Tibial nerve (tissue), 4 donors: ENCODE measurements around the gene TBL1XR1. TPM values are rescaled to one million over a fixed set of nuclear protein-coding genes. Genes with fewer than 3 reads are reported as not detected.

Experiments used
- DNase-seq, 2 donors: peaks; one replicate each; pipeline ENCODE4 v3.0.0-alpha.2; 2019; ENCODE audit warnings: low spot score in 2 of 2
- H3K27ac ChIP-seq, 4 donors: fragments of 200-600 bp; sonication (generic) in 3 of 4; one replicate each; pipeline ENCODE4 v1.5.1; 2017 to 2019; ENCODE audit warnings: mild to moderate bottlenecking in 1 of 4
- H3K27me3 ChIP-seq, 2 donors: fragments of 200-600 bp; sonication (generic) in 1 of 2; one replicate each; pipeline versions ENCODE4 v1.5.1 to v1.6.0; 2017 to 2019
- H3K36me3 ChIP-seq, 3 donors: fragments of 200-600 bp; sonication (generic); one replicate each; pipeline ENCODE4 v1.5.1; 2018 to 2019
- H3K4me1 ChIP-seq, 4 donors: fragments of 200-600 bp; sonication (generic) in 3 of 4; one replicate each; pipeline ENCODE4 v1.5.1; 2017 to 2019
- H3K4me3 ChIP-seq, 4 donors: fragments of 200-600 bp; sonication (generic) in 3 of 4; one replicate each; pipeline ENCODE4 v1.5.1; 2017 to 2019; ENCODE audit warnings: mild to moderate bottlenecking in 1 of 4, moderate library complexity in 1 of 4
- H3K9me3 ChIP-seq, 4 donors: fragments of 200-600 bp; sonication (generic) in 3 of 4; one replicate each; pipeline ENCODE4 v1.5.1; 2017 to 2019
- CTCF ChIP-seq, 5 experiments: fragments of 200-600 bp in 3 of 5; fragments of 450-650 bp in 2 of 5; sonication (generic) in 3 of 5; IDR thresholded peaks; one replicate each; pipeline ENCODE4 v1.5.1; 2016 to 2019; ENCODE audit warnings: antibody characterized with exemption in 5 of 5, mild to moderate bottlenecking in 3 of 5, moderate library complexity in 2 of 5
- EP300 ChIP-seq, 2 donors: sonication (generic); formaldehyde crosslinking; IDR thresholded peaks; one replicate each; pipeline ENCODE4 v1.6.1; 2017; ENCODE audit warnings: antibody characterized with exemption in 2 of 2, mild to moderate bottlenecking in 1 of 2
- POLR2A ChIP-seq, 2 donors: fragments of 450-650 bp; IDR thresholded peaks; one replicate each; pipeline ENCODE4 v1.6.1; 2017; ENCODE audit warnings: antibody characterized with exemption in 2 of 2, mild to moderate bottlenecking in 2 of 2, moderate library complexity in 2 of 2
- WGBS, 2 donors: methylation state at CpG; one replicate each; pipeline ENCODE4 v1.1.5; 2018; 5-methylcytosine and 5-hydroxymethylcytosine counted together
- total RNA-seq, 4 donors: library from RNA; depleted of rRNA; stranded (reverse); fragments of >200 nt; gene quantifications; one replicate each; pipeline ENCODE4 v1.1.0, GENCODE V29; 2016

TBL1XR1 gene
- total RNA-seq, 4 donors from 2014 or later: 57.1 to 66.3 (median 62.8) TPM

- 95 to 97% methylated on average over 18 to 23 of the region's 25 CpGs for WGBS, 2 donors
These were observed 31.4 kb upstream of the TBL1XR1 start for GRCh38 chr3:177228601-177229190.

GRCh38 chr3:177224414-177224813, 27.1 kb upstream of the TBL1XR1 start:
- TF ChIP-seq EP300 (IDR thresholded peaks at IDR 0.05) (no peak), POLR2A (IDR thresholded peaks at IDR 0.05) (no peak), CTCF (IDR thresholded peaks at IDR 0.05) (no peak)
- Histone ChIP-seq H3K4me1 (no peaks in the 10 kb centered on the region), H3K4me3 (no peak overlapping the region), H3K27me3 (no peaks in the 10 kb centered on the region), H3K36me3 (no peaks in the 10 kb centered on the region), H3K9me3 (peaks cover 0 to 6% (median 0%) of the 10 kb centered on the region in 4 donors), H3K27ac (no peak overlapping the region)
- no peak for DNase-seq

More at GRCh38 chr3:177228601-177229190, 31.4 kb upstream of the TBL1XR1 start:
- DNase-seq: no peak
- H3K4me3 ChIP-seq: no peak overlapping the region
- H3K4me1 ChIP-seq: no peaks in the 10 kb centered on the region
- no peak overlapping the region for H3K27ac ChIP-seq
- TF ChIP-seq EP300 (IDR thresholded peaks at IDR 0.05): no peak
- H3K36me3 ChIP-seq: no peaks in the 10 kb centered on the region
- H3K27me3 ChIP-seq: no peaks in the 10 kb centered on the region
- H3K9me3 ChIP-seq: peaks cover 0 to 6% (median 0%) of the 10 kb centered on the region in 4 donors

GRCh38 chr3:177221744-177222143, 24.5 kb upstream of the TBL1XR1 start:
- no peak for TF ChIP-seq POLR2A (IDR thresholded peaks at IDR 0.05)
- no peak for TF ChIP-seq EP300 (IDR thresholded peaks at IDR 0.05)
- no peak for TF ChIP-seq CTCF (IDR thresholded peaks at IDR 0.05)
- no peak for DNase-seq

GRCh38 chr3:177220136-177220974, 23.1 kb upstream of the TBL1XR1 start:
- no peak for DNase-seq
- no peaks in the 10 kb centered on the region for H3K36me3 ChIP-seq
- H3K4me1 ChIP-seq: no peaks in the 10 kb centered on the region
- H3K9me3 ChIP-seq: no peaks in the 10 kb centered on the region
- H3K4me3 ChIP-seq: no peak overlapping the region
- no peaks in the 10 kb centered on the region for H3K27me3 ChIP-seq
- no peak for TF ChIP-seq EP300 (IDR thresholded peaks at IDR 0.05)
- TF ChIP-seq POLR2A (IDR thresholded peaks at IDR 0.05): no peak
- no peak for TF ChIP-seq CTCF (IDR thresholded peaks at IDR 0.05)
- WGBS, 2 donors: 68 to 74% methylated on average over 9 of the region's 9 CpGs
- no peak overlapping the region for H3K27ac ChIP-seq

More at GRCh38 chr3:177221744-177222143, 24.5 kb upstream of the TBL1XR1 start:
- no peak overlapping the region for H3K27ac ChIP-seq
- H3K9me3 ChIP-seq: no peaks in the 10 kb centered on the region
- 84 to 89% methylated on average over 3 of the region's 3 CpGs for WGBS, 2 donors
- H3K4me1 ChIP-seq: no peaks in the 10 kb centered on the region
- H3K36me3 ChIP-seq: no peaks in the 10 kb centered on the region
- no peak overlapping the region for H3K4me3 ChIP-seq
- H3K27me3 ChIP-seq: no peaks in the 10 kb centered on the region

GRCh38 chr3:177213801-177214535, 16.7 kb upstream of the TBL1XR1 start:
- no peak overlapping the region for H3K27ac ChIP-seq
- no peak overlapping the region for H3K4me3 ChIP-seq
- no peaks in the 10 kb centered on the region for H3K9me3 ChIP-seq
- no peaks in the 10 kb centered on the region for H3K27me3 ChIP-seq
- WGBS, 2 donors: 87 to 88% methylated on average over 7 of the region's 7 CpGs
- no peaks in the 10 kb centered on the region for H3K36me3 ChIP-seq
- TF ChIP-seq EP300 (IDR thresholded peaks at IDR 0.05): no peak
- DNase-seq: no peak
- H3K4me1 ChIP-seq: peaks cover 0 to 7% (median 0%) of the 10 kb centered on the region in 4 donors
